ENCODE data around the gene GRIK4.

The GRIK4 gene

GRCh38 chr11:120713296-120713695 lies 201.7 kb downstream of the GRIK4 start:
- Histone ChIP-seq H3K4me3 (no peak overlapping the region), H3K9me3 (no peaks in the 10 kb centered on the region), H3K27me3 (ENCODE audit: low read depth) (no peaks in the 10 kb centered on the region), H3K36me3 (replicated peaks) (no peaks in the 10 kb centered on the region), H3K4me1 (peaks cover 15% of the 10 kb centered on the region)
- no peak for DNase-seq (ENCODE audit: low spot score in 2 of 2)
- in situ Hi-C loops (cut with MboI; ENCODE audit: low sequenced_read_pairs), result no loop called here

- DNase-seq (ENCODE audit: low spot score in 2 of 2), result no peak
- no peaks in the 10 kb centered on the region for H3K27me3 ChIP-seq (ENCODE audit: low read depth)
- no peaks in the 10 kb centered on the region for H3K36me3 ChIP-seq (replicated peaks)
- in situ Hi-C loops (cut with MboI; ENCODE audit: low sequenced_read_pairs), result no loop called here
- peaks cover 15% of the 10 kb centered on the region for H3K4me1 ChIP-seq
- no peak overlapping the region for H3K4me3 ChIP-seq
- H3K9me3 ChIP-seq, result no peaks in the 10 kb centered on the region
Measured at GRCh38 chr11:120714438-120714837, 202.9 kb downstream of the GRIK4 start.

GRCh38 chr11:120715239-120715638 lies 203.7 kb downstream of the GRIK4 start:
- Histone ChIP-seq H3K36me3 (replicated peaks) (no peaks in the 10 kb centered on the region), H3K27me3 (ENCODE audit: low read depth) (no peaks in the 10 kb centered on the region), H3K9me3 (no peaks in the 10 kb centered on the region), H3K4me3 (no peak overlapping the region), H3K4me1 (peaks cover 12% of the 10 kb centered on the region)
- in situ Hi-C loops (cut with MboI; ENCODE audit: low sequenced_read_pairs), result no loop called here
- DNase-seq (ENCODE audit: low spot score in 2 of 2), result peak; percentile 24 to 36

GRCh38 chr11:120717042-120717441 lies 205.5 kb downstream of the GRIK4 start:
- Histone ChIP-seq H3K4me1 (no peaks in the 10 kb centered on the region), H3K27me3 (ENCODE audit: low read depth) (no peaks in the 10 kb centered on the region), H3K9me3 (no peaks in the 10 kb centered on the region), H3K4me3 (no peak overlapping the region), H3K36me3 (replicated peaks) (no peaks in the 10 kb centered on the region)
- in situ Hi-C loops (cut with MboI; ENCODE audit: low sequenced_read_pairs), result no loop called here
- DNase-seq (ENCODE audit: low spot score in 2 of 2), result no peak

- no peak for DNase-seq (ENCODE audit: low spot score in 2 of 2)
- Histone ChIP-seq H3K36me3 (replicated peaks) (no peaks in the 10 kb centered on the region), H3K27me3 (ENCODE audit: low read depth) (no peaks in the 10 kb centered on the region), H3K9me3 (no peaks in the 10 kb centered on the region), H3K4me1 (no peaks in the 10 kb centered on the region), H3K4me3 (no peak overlapping the region)
- in situ Hi-C loops (cut with MboI; ENCODE audit: low sequenced_read_pairs), result no loop called here
Measured at GRCh38 chr11:120717623-120718022, 206.1 kb downstream of the GRIK4 start.

- Histone ChIP-seq H3K27me3 (ENCODE audit: low read depth) (no peaks in the 10 kb centered on the region), H3K4me3 (no peak overlapping the region), H3K36me3 (replicated peaks) (no peaks in the 10 kb centered on the region), H3K9me3 (no peaks in the 10 kb centered on the region), H3K4me1 (no peaks in the 10 kb centered on the region)
- no peak for DNase-seq (ENCODE audit: low spot score in 2 of 2)
- in situ Hi-C loops (cut with MboI; ENCODE audit: low sequenced_read_pairs), result no loop called here
Measured at GRCh38 chr11:120718171-120718570, 206.6 kb downstream of the GRIK4 start.

- H3K9me3 ChIP-seq, result no peaks in the 10 kb centered on the region
- H3K4me3 ChIP-seq, result no peak overlapping the region
- no peaks in the 10 kb centered on the region for H3K4me1 ChIP-seq
- no peaks in the 10 kb centered on the region for H3K27me3 ChIP-seq (ENCODE audit: low read depth)
- in situ Hi-C loops (cut with MboI; ENCODE audit: low sequenced_read_pairs), result no loop called here
- no peak for DNase-seq (ENCODE audit: low spot score in 2 of 2)
- H3K36me3 ChIP-seq (replicated peaks), result no peaks in the 10 kb centered on the region
Measured at GRCh38 chr11:120719348-120719747, 207.8 kb downstream of the GRIK4 start.

- no peaks in the 10 kb centered on the region for H3K4me1 ChIP-seq
- H3K36me3 ChIP-seq (replicated peaks), result no peaks in the 10 kb centered on the region
- H3K9me3 ChIP-seq, result no peaks in the 10 kb centered on the region
- H3K27me3 ChIP-seq (ENCODE audit: low read depth), result no peaks in the 10 kb centered on the region
- no peak for DNase-seq (ENCODE audit: low spot score in 2 of 2)
- in situ Hi-C loops (cut with MboI; ENCODE audit: low sequenced_read_pairs), result no loop called here
- H3K4me3 ChIP-seq, result no peak overlapping the region
Measured at GRCh38 chr11:120720760-120721159, 209.2 kb downstream of the GRIK4 start.

GRCh38 chr11:120722524-120722923 lies 211.0 kb downstream of the GRIK4 start:
- no peaks in the 10 kb centered on the region for H3K4me1 ChIP-seq
- in situ Hi-C loops (cut with MboI; ENCODE audit: low sequenced_read_pairs), result no loop called here
- no peaks in the 10 kb centered on the region for H3K27me3 ChIP-seq (ENCODE audit: low read depth)
- DNase-seq (ENCODE audit: low spot score in 2 of 2), result no peak
- peaks cover 2% of the 10 kb centered on the region; the same call in 1 of the 2 replicates for H3K9me3 ChIP-seq
- H3K36me3 ChIP-seq (replicated peaks), result no peaks in the 10 kb centered on the region
- H3K4me3 ChIP-seq, result no peak overlapping the region

- no peak for DNase-seq (ENCODE audit: low spot score in 2 of 2)
- peaks cover 2% of the 10 kb centered on the region; the same call in 1 of the 2 replicates for H3K9me3 ChIP-seq
- no peaks in the 10 kb centered on the region for H3K27me3 ChIP-seq (ENCODE audit: low read depth)
- no peak overlapping the region for H3K4me3 ChIP-seq
- H3K4me1 ChIP-seq, result no peaks in the 10 kb centered on the region
- no peaks in the 10 kb centered on the region for H3K36me3 ChIP-seq (replicated peaks)
- in situ Hi-C loops (cut with MboI; ENCODE audit: low sequenced_read_pairs), result no loop called here
Measured at GRCh38 chr11:120723751-120724150, 212.2 kb downstream of the GRIK4 start.

- no peaks in the 10 kb centered on the region for H3K36me3 ChIP-seq (replicated peaks)
- in situ Hi-C loops (cut with MboI; ENCODE audit: low sequenced_read_pairs), result no loop called here
- DNase-seq (ENCODE audit: low spot score in 2 of 2), result no peak
Measured at GRCh38 chr11:120727752-120728151, 216.2 kb downstream of the GRIK4 start.

GRCh38 chr11:120735035-120735434 lies 223.5 kb downstream of the GRIK4 start:
- Histone ChIP-seq H3K27me3 (ENCODE audit: low read depth) (peaks cover 13% of the 10 kb centered on the region; the same call in 1 of the 2 replicates), H3K36me3 (replicated peaks) (no peaks in the 10 kb centered on the region), H3K4me1 (no peaks in the 10 kb centered on the region), H3K9me3 (no peaks in the 10 kb centered on the region), H3K4me3 (no peak overlapping the region)
- no peak for DNase-seq (ENCODE audit: low spot score in 2 of 2)
- in situ Hi-C loops (cut with MboI; ENCODE audit: low sequenced_read_pairs), result no loop called here

More at GRCh38 chr11:120727752-120728151, 216.2 kb downstream of the GRIK4 start:
- Histone ChIP-seq H3K9me3 (peaks cover 2% of the 10 kb centered on the region; the same call in 1 of the 2 replicates), H3K4me1 (no peaks in the 10 kb centered on the region), H3K4me3 (no peak overlapping the region), H3K27me3 (ENCODE audit: low read depth) (peaks cover 13% of the 10 kb centered on the region; the same call in 1 of the 2 replicates)

GRCh38 chr11:120738516-120739046 lies 227.0 kb downstream of the GRIK4 start:
- H3K36me3 ChIP-seq (replicated peaks), result no peaks in the 10 kb centered on the region

GRCh38 chr11:120739780-120740179 lies 228.2 kb downstream of the GRIK4 start:
- Histone ChIP-seq H3K9me3 (no peaks in the 10 kb centered on the region), H3K4me3 (no peak overlapping the region), H3K27me3 (ENCODE audit: low read depth) (no peaks in the 10 kb centered on the region), H3K36me3 (replicated peaks) (no peaks in the 10 kb centered on the region), H3K4me1 (peaks cover 2% of the 10 kb centered on the region)
- in situ Hi-C loops (cut with MboI; ENCODE audit: low sequenced_read_pairs), result no loop called here
- DNase-seq (ENCODE audit: low spot score in 2 of 2), result no peak

More at GRCh38 chr11:120738516-120739046, 227.0 kb downstream of the GRIK4 start:
- in situ Hi-C loops (cut with MboI; ENCODE audit: low sequenced_read_pairs), result no loop called here
- H3K27me3 ChIP-seq (ENCODE audit: low read depth), result no peaks in the 10 kb centered on the region
- no peak for DNase-seq (ENCODE audit: low spot score in 2 of 2)
- no peaks in the 10 kb centered on the region for H3K9me3 ChIP-seq
- no peak overlapping the region for H3K4me3 ChIP-seq
- no peaks in the 10 kb centered on the region for H3K4me1 ChIP-seq

- no peak for DNase-seq (ENCODE audit: low spot score in 2 of 2)
- no peaks in the 10 kb centered on the region for H3K27me3 ChIP-seq (ENCODE audit: low read depth)
- H3K4me1 ChIP-seq, result peaks cover 8% of the 10 kb centered on the region
- in situ Hi-C loops (cut with MboI; ENCODE audit: low sequenced_read_pairs), result no loop called here
- H3K36me3 ChIP-seq (replicated peaks), result no peaks in the 10 kb centered on the region
- H3K9me3 ChIP-seq, result no peaks in the 10 kb centered on the region
- no peak overlapping the region for H3K4me3 ChIP-seq
Measured at GRCh38 chr11:120740380-120740779, 228.8 kb downstream of the GRIK4 start.
